Measurements from ENCODE around the gene INPP5F.

The INPP5F gene, protein sequence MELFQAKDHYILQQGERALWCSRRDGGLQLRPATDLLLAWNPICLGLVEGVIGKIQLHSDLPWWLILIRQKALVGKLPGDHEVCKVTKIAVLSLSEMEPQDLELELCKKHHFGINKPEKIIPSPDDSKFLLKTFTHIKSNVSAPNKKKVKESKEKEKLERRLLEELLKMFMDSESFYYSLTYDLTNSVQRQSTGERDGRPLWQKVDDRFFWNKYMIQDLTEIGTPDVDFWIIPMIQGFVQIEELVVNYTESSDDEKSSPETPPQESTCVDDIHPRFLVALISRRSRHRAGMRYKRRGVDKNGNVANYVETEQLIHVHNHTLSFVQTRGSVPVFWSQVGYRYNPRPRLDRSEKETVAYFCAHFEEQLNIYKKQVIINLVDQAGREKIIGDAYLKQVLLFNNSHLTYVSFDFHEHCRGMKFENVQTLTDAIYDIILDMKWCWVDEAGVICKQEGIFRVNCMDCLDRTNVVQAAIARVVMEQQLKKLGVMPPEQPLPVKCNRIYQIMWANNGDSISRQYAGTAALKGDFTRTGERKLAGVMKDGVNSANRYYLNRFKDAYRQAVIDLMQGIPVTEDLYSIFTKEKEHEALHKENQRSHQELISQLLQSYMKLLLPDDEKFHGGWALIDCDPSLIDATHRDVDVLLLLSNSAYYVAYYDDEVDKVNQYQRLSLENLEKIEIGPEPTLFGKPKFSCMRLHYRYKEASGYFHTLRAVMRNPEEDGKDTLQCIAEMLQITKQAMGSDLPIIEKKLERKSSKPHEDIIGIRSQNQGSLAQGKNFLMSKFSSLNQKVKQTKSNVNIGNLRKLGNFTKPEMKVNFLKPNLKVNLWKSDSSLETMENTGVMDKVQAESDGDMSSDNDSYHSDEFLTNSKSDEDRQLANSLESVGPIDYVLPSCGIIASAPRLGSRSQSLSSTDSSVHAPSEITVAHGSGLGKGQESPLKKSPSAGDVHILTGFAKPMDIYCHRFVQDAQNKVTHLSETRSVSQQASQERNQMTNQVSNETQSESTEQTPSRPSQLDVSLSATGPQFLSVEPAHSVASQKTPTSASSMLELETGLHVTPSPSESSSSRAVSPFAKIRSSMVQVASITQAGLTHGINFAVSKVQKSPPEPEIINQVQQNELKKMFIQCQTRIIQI

DNA sequence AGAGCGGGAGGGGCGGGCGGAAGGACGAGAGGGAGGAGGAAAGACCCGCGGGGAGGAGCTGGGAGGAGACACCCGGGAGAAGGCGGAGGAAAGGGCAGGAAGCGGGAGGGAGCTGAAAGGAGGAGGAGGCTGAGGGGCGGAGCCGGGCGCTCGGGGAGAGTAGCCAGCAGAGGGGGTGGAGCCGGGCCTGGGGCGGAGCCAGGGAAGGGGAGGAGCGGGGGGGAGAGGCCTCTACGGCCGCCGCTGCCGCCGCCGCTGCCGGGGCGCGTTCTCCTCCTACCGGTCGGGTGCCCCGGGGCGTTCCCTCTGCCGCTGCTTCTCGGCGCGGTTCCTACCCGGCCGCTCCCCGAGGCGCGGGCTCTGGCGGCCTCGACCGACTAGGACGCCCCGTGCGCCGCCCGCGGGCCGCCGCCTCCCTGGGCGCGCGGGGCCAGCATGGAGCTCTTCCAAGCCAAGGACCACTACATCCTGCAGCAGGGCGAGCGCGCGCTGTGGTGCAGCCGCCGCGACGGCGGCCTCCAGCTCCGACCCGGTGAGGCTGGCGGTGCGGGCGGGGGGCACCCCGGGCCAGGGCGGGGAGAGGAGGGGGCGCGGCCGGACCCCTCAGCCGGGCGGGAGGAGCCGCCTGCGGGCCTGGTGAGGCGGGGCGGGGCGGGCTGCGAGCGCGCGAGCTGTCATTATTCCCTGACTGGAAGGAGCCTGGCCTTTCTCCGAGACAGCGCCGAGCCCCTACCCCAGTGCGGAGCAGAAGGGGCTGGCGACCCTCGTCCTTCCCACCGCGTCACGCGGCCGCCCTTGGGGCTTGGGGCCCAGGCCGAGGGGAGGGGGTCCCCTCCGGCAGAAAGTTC is at the start of gene INPP5F:
INPP5F (plus strand) TSS at position 223 of the 848 bp plus-strand sequence; CDS start at position 436, 213 bp downstream.
- peak; percentile 99 for DNase-seq (ENCODE audit: low spot score)

- no peak for DNase-seq (ENCODE audit: low spot score)
Observed at GRCh38 chr10:119677126-119677525, 48.7 kb upstream of the INPP5F start.

GRCh38 chr10:119677904-119678755 is 47.7 kb upstream of the INPP5F start:
- DNase-seq (ENCODE audit: low spot score), result no peak

GRCh38 chr10:119679480-119679829 is 46.4 kb upstream of the INPP5F start:
- DNase-seq (ENCODE audit: low spot score), result no peak

- no peak for DNase-seq (ENCODE audit: low spot score)
Observed at GRCh38 chr10:119680050-119680449, 45.8 kb upstream of the INPP5F start.

DNA sequence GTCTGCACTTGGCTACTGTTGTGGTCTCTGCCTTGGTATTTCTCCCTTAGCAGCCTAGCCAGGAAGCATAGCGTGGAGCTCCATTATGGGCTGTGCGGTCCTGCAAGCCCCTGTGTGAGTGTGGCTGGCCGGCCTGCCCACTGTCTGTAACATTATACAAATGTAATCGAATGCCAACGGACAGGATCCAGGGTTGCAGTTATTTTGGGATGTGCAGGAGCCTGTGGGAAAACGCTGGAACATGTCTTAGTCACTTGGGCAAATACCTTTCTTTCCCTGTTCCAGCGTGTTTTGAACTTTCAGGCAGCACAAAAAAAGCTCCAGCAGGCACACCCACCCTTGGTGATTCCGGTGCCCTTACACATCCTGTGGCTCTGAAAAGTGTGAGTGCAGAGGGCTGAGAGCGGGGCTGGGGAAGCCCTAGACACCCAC is 45.2 kb upstream of the INPP5F start:
- DNase-seq (ENCODE audit: low spot score), result no peak

GRCh38 chr10:119686465-119687191 is 39.2 kb upstream of the INPP5F start:
- peak; percentile 85 for DNase-seq (ENCODE audit: low spot score)

- no peak for DNase-seq (ENCODE audit: low spot score)
Observed at GRCh38 chr10:119687192-119688032, 38.4 kb upstream of the INPP5F start.

- DNase-seq (ENCODE audit: low spot score), result no peak
Observed at GRCh38 chr10:119688033-119688508, 37.8 kb upstream of the INPP5F start.

DNA sequence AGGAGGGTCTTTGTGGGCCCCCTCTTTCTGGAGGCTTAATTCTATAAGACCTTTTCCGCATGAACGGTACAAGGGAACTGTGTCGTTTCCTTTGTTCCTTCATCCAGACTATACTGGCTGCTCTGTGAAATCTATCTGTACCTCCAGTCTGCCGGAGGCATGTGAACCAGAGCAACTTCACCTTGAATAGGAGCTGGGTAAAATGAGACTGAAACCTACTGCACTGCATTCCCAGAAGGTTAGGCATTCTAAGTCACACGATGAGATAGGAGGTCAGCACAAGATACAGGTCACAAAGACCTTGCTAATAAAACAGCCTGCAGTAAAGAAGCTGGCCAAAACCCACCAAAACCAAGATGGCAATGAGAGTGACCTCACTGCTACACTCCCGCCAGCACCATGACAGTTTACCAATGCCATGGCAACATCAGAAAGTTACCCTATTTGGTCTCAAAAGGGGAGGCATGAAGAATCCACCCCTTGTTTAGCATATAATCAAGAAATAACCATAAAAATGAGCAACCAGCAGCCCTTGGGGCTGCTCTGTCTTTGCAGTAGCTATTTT is 36.8 kb upstream of the INPP5F start:
- no peak for DNase-seq (ENCODE audit: low spot score)

GRCh38 chr10:119691726-119692125 is 34.1 kb upstream of the INPP5F start:
- no peak for DNase-seq (ENCODE audit: low spot score)

GRCh38 chr10:119693262-119693957 is 32.4 kb upstream of the INPP5F start:
- no peak for DNase-seq (ENCODE audit: low spot score)

GRCh38 chr10:119694608-119695007 is 31.2 kb upstream of the INPP5F start:
- DNase-seq (ENCODE audit: low spot score), result no peak

DNA sequence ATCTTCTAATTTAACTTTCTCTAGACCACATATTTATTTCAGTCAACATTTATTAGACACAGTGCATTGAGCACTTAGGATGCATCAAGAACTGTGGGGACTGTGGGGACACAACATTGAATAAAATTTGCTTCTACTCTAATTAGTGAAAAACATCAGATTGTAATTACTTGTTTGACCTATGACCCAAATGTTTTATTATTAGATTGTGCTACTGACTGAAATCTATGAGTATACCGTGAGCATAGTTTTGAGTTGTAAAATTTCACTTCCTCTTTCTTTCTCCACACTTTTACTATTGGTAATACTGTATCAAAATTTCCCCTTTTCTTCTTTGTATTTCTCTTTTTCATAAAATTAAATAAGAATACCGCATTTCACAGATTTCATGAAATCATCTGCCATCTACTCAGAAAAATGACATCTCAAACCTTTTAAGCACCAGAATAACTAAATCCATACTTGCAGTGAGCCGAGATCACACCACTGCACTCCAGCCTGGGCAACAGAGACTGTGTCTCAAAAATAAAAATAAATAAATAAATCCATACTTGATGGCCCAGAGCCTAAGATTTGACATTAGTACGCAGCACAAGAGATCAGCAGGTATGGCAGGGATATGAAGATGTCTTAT is 25.4 kb upstream of the INPP5F start:
- peak; percentile 47 for DNase-seq (ENCODE audit: low spot score)

- DNase-seq (ENCODE audit: low spot score), result no peak
Observed at GRCh38 chr10:119701861-119702260, 24.0 kb upstream of the INPP5F start.

DNA sequence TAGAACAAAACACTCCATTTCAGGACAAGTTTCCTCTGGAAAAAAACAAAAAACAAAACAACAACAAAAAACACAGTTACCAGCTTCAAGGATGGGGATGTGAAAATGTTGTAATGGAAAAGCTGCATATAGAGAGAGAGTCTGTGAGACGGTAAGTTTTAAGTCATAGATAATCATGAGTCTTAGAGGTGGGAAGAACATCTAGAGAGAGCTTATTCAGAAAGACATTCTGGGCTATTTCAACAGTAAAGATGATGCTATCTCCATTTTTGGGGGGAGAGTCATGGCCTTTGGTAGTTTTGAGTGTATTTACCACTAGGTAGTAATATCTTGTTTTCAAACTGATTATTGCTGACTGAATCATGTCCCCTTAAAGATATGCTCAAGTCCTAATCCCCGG is 23.3 kb upstream of the INPP5F start:
- DNase-seq (ENCODE audit: low spot score), result no peak

DNA sequence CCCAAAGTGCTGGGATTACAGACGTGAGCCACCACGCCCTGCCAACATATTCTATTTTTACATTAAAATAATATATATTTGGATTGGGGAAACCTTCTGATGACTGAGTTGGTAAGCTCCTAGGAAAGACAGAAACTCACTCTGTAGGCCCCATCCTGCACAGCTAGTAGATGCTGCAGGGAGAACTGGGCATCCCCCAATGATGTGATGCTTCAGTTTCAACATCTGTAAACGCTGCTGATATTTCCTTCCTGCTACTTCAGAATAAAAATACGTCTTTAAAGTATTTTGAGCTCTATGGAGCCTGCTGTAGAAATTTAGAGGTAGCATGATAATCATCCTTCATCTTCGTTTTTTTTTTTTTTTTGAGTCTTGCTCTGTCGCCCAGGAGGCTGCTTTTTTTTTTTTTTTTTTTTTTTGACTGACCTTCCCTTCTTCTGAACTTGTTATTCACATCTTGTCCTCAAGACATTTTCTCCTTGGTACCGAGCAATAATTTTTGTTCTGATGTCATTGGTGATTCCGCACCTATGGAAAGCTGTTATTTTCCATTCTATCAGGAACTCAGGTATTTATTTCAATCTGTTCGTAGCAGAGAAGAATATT is 21.8 kb upstream of the INPP5F start:
- no peak for DNase-seq (ENCODE audit: low spot score)

Measured in germinal center (tissue), 1 donor.